Panc1 (cell line): ENCODE results near the gene PHTF2. TPM values are rescaled to one million over a fixed set of nuclear protein-coding genes. Genes with fewer than 3 reads are reported as not detected.

ENCODE experiments used
- ATAC-seq: fragments of 200-7000 bp; cut with Tn5 transposase; 2 replicates; pipeline ENCODE4 v1.9.1; 2020; ENCODE audit warnings: mild to moderate bottlenecking, moderate library complexity
- BruUV-seq: library from RNA; stranded (reverse); fragments of 400-500 nt; replicated peaks from 2 replicates; lab custom pipeline; 2021; lab: Mats Ljungman, UMichigan
- CTCF ChIA-PET: fragments of 300-600 bp; sonication (Branson Sonifier 250); formaldehyde crosslinking; loops from one replicate; lab custom pipeline; 2022; ENCODE audit warnings: antibody characterized with exemption; lab: Charles Lee
- POLR2A ChIA-PET: fragments of 300-600 bp; sonication (Branson Sonifier 250); formaldehyde crosslinking; loops from one replicate; lab custom pipeline; 2022; ENCODE audit warnings: antibody characterized with exemption; lab: Charles Lee
- DNase-seq: peaks from one replicate; pipeline ENCODE4 v3.0.0-alpha.2; 2010; ENCODE audit warnings: low read depth, low spot score
- H3K27ac ChIP-seq: 2 replicates; pipeline ENCODE4 v1.5.1; 2011; ENCODE audit warnings: mild to moderate bottlenecking, low read length, inconsistent platforms
- H3K27me3 ChIP-seq: fragments of 200-500 bp; sonication (Bioruptor generic); 2 replicates; pipeline ENCODE4 v1.6.0; 2014; ENCODE audit warnings: low read length, inconsistent platforms; ENCODE audit not compliant: control insufficient read depth, insufficient read depth
- H3K36me3 ChIP-seq: fragments of 200-500 bp; sonication (Bioruptor generic); 2 replicates; pipeline ENCODE4 v1.5.1; 2014; ENCODE audit warnings: inconsistent platforms, mild to moderate bottlenecking, low read length, moderate library complexity; ENCODE audit not compliant: control insufficient read depth, insufficient read depth
- H3K4me1 ChIP-seq: 2 replicates; pipeline ENCODE4 v1.5.1; 2011; ENCODE audit warnings: inconsistent platforms, mild to moderate bottlenecking, low read length, moderate library complexity; ENCODE audit not compliant: control insufficient read depth, insufficient read depth
- H3K4me3 ChIP-seq, 2 experiments: 2 replicates each; pipeline ENCODE4 v1.5.1; 2011 to 2012; ENCODE audit warnings: low read depth in 2 of 2, low read length in 2 of 2, mild to moderate bottlenecking in 2 of 2, inconsistent platforms in 1 of 2, moderate library complexity in 1 of 2
- H3K9me3 ChIP-seq: fragments of 200-500 bp; sonication (Bioruptor generic); 2 replicates; pipeline ENCODE4 v1.5.1; 2014; ENCODE audit warnings: low read depth, mild to moderate bottlenecking, inconsistent platforms, low read length, moderate library complexity; ENCODE audit not compliant: control insufficient read depth, insufficient read depth
- POLR2AphosphoS5 ChIP-seq: IDR thresholded peaks from 2 replicates; pipeline ENCODE4 v1.6.1; 2012; ENCODE audit warnings: mild to moderate bottlenecking, low read depth, low read length, moderate library complexity
- SIN3A ChIP-seq: IDR thresholded peaks from 2 replicates; pipeline ENCODE4 v1.6.1; 2012; ENCODE audit warnings: low read depth, mild to moderate bottlenecking, low read length, moderate library complexity, borderline replicate concordance; ENCODE audit not compliant: insufficient read depth
- TCF7L2 ChIP-seq: IDR thresholded peaks from 2 replicates; pipeline ENCODE4 v1.6.1; 2011; ENCODE audit warnings: mild to moderate bottlenecking, low read depth, low read length, inconsistent platforms
- in situ Hi-C: cut with HindIII; loops from 2 replicates; pipeline ENCODE4 v1.10.0; 2016; ENCODE audit warnings: low sequenced_read_pairs, low pct_unique_long_range_greater_than_20kb
- intact Hi-C: fragments of 100-400 bp; cut with micrococcal nuclease; formaldehyde crosslinking; loops from one replicate; pipeline ENCODE4 v1.10.0; 2022; ENCODE audit not compliant: unreplicated experiment
- total RNA-seq: library from RNA; stranded (reverse); gene quantifications from one replicate; pipeline ENCODE4 v1.2.1, GENCODE V29; 2021; ENCODE audit not compliant: unreplicated experiment
- TF ChIP-seq, protein P1 (sequence below): fragments of 450-650 bp; IDR thresholded peaks from 2 replicates; pipeline ENCODE4 v1.5.1; 2017; ENCODE audit warnings: mild to moderate bottlenecking
- TF ChIP-seq, protein P2 (sequence below), 2 experiments: IDR thresholded peaks; 2 replicates each; pipeline ENCODE4 v1.6.1; 2011 to 2012; ENCODE audit warnings: low read depth in 2 of 2, control low read depth in 1 of 2, low read length in 1 of 2, mild to moderate bottlenecking in 1 of 2, moderate library complexity in 1 of 2; ENCODE audit not compliant: insufficient read depth in 1 of 2

The PHTF2 gene
- total RNA-seq, 1 experiment from 2014 or later = 61.5 TPM

DNA sequence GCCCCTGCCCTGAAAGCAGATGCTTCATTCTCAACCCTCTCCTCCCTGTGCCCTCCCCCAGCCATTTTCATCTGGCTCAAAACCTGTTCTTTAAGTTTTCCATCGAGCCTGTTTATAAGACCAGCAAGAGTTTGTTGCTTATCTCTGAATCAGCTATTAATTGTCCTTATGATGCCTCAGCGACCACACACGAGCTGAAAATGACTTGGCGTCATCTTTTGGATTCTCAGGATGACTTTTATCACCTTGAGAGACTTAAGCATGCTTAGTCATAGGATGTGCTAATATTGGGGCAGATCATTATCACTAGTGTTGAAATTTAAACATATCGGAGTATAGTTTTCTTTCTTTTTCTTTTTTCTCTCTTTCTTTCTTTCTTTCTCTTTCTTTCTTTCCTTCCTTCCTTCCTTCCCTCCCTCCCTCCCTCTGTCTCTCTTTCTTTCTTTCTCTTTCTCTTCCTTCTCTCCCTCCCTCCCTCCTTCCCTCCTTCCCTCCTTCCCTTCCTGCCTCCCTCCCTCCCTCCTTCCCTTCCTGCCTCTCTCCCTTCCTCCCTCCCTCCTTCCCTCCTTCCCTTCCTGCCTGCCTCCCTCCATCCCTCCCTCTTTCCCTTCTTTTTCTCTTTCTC, 184.5 kb downstream of the PHTF2 start:
- H3K36me3 ChIP-seq = no peaks in the 10 kb centered on the region
- no peaks in the 10 kb centered on the region for H3K9me3 ChIP-seq
- no peaks in the 10 kb centered on the region for H3K27me3 ChIP-seq
- no peak overlapping the region for H3K27ac ChIP-seq
- CTCF ChIA-PET = no interaction called here
- DNase-seq = no peak
- no peak for ATAC-seq
- in situ Hi-C loops (no loop called here), intact Hi-C loops (no loop called here)
- no peaks in the 10 kb centered on the region for H3K4me1 ChIP-seq
- H3K4me3 ChIP-seq = no peak overlapping the region
- POLR2A ChIA-PET = no interaction called here
- TF ChIP-seq, protein P1, sequence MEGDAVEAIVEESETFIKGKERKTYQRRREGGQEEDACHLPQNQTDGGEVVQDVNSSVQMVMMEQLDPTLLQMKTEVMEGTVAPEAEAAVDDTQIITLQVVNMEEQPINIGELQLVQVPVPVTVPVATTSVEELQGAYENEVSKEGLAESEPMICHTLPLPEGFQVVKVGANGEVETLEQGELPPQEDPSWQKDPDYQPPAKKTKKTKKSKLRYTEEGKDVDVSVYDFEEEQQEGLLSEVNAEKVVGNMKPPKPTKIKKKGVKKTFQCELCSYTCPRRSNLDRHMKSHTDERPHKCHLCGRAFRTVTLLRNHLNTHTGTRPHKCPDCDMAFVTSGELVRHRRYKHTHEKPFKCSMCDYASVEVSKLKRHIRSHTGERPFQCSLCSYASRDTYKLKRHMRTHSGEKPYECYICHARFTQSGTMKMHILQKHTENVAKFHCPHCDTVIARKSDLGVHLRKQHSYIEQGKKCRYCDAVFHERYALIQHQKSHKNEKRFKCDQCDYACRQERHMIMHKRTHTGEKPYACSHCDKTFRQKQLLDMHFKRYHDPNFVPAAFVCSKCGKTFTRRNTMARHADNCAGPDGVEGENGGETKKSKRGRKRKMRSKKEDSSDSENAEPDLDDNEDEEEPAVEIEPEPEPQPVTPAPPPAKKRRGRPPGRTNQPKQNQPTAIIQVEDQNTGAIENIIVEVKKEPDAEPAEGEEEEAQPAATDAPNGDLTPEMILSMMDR = no peak
- TF ChIP-seq POLR2AphosphoS5 = no peak
- TF ChIP-seq, protein P2, sequence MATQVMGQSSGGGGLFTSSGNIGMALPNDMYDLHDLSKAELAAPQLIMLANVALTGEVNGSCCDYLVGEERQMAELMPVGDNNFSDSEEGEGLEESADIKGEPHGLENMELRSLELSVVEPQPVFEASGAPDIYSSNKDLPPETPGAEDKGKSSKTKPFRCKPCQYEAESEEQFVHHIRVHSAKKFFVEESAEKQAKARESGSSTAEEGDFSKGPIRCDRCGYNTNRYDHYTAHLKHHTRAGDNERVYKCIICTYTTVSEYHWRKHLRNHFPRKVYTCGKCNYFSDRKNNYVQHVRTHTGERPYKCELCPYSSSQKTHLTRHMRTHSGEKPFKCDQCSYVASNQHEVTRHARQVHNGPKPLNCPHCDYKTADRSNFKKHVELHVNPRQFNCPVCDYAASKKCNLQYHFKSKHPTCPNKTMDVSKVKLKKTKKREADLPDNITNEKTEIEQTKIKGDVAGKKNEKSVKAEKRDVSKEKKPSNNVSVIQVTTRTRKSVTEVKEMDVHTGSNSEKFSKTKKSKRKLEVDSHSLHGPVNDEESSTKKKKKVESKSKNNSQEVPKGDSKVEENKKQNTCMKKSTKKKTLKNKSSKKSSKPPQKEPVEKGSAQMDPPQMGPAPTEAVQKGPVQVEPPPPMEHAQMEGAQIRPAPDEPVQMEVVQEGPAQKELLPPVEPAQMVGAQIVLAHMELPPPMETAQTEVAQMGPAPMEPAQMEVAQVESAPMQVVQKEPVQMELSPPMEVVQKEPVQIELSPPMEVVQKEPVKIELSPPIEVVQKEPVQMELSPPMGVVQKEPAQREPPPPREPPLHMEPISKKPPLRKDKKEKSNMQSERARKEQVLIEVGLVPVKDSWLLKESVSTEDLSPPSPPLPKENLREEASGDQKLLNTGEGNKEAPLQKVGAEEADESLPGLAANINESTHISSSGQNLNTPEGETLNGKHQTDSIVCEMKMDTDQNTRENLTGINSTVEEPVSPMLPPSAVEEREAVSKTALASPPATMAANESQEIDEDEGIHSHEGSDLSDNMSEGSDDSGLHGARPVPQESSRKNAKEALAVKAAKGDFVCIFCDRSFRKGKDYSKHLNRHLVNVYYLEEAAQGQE (IDR thresholded peaks at IDR 0.05; ENCODE audit: insufficient read depth in 1 of 2, low read depth in 2 of 2, low read length in 1 of 2) = no peak
- no peak for TF ChIP-seq SIN3A
- TF ChIP-seq TCF7L2 = no peak
- no TSS peak for BruUV-seq

DNA sequence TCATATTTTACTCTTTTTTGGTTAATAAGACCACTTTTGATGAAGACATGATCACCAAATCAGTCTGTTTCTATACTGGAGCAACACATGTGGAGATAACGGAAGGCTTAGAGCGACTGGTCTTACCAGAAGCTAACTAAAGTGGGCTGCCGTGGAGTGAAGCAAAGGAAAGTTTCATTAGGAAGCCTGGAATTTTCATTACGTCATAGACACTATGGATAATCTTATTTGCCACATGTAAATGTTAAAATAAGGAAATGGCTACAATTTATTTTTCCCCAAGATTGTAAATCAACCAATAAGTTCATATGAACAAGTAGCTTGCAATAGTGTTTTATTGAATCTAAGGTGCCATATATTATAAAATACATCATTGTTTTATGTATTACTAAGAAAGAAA, 185.4 kb downstream of the PHTF2 start:
- Histone ChIP-seq H3K36me3 (no peaks in the 10 kb centered on the region), H3K27ac (no peak overlapping the region), H3K27me3 (no peaks in the 10 kb centered on the region), H3K4me3 (no peak overlapping the region), H3K4me1 (no peaks in the 10 kb centered on the region), H3K9me3 (no peaks in the 10 kb centered on the region)
- BruUV-seq = no TSS peak
- TF ChIP-seq, protein P2 (IDR thresholded peaks at IDR 0.05; ENCODE audit: insufficient read depth in 1 of 2, low read depth in 2 of 2, low read length in 1 of 2) = no peak
- TF ChIP-seq TCF7L2 (no peak), SIN3A (no peak), POLR2AphosphoS5 (no peak)
- TF ChIP-seq, protein P1 = no peak
- in situ Hi-C loops = no loop called here
- ATAC-seq = no peak
- intact Hi-C loops = no loop called here
- ChIA-PET CTCF (no interaction called here), POLR2A (no interaction called here)
- no peak for DNase-seq
